IMR-90 (cell line): ENCODE results near the gene SIRPD. TPM values are rescaled to one million over a fixed set of nuclear protein-coding genes. Genes with fewer than 3 reads are reported as not detected.

ENCODE experiments used
- ATAC-seq: fragments of 200-7000 bp; cut with Tn5 transposase; 2 replicates; pipeline ENCODE4 v1.9.1; 2020; ENCODE audit warnings: low read depth, mild to moderate bottlenecking, moderate library complexity
- BruUV-seq: library from RNA; stranded (reverse); fragments of 400-500 nt; replicated peaks from 2 replicates; lab custom pipeline; 2021; lab: Mats Ljungman, UMichigan
- CTCF ChIA-PET: fragments of 300-600 bp; formaldehyde crosslinking; extraction: SDS; loops from one replicate; lab custom pipeline; 2021; ENCODE audit warnings: antibody characterized with exemption; lab: Yijun Ruan, JAX
- POLR2A ChIA-PET: fragments of 300-600 bp; sonication (Branson Sonifier 250); formaldehyde crosslinking; loops from one replicate; lab custom pipeline; 2022; ENCODE audit warnings: antibody characterized with exemption; ENCODE audit not compliant: unreplicated experiment; lab: Charles Lee
- DNase-seq: peaks from one replicate; pipeline ENCODE4 v3.0.0; 2013
- H2AFZ ChIP-seq: replicated peaks from 2 replicates; pipeline ENCODE3; 2013; ENCODE audit warnings: low read length, mild to moderate bottlenecking; ENCODE audit not compliant: poor library complexity
- H2AK5ac ChIP-seq: 2 replicates; pipeline ENCODE4 v1.6.1; 2013; ENCODE audit warnings: low read depth, low read length, inconsistent platforms
- H2AK9ac ChIP-seq: replicated peaks from 2 replicates; pipeline ENCODE3; 2013; ENCODE audit warnings: mild to moderate bottlenecking, low read depth, low read length, moderate library complexity; ENCODE audit not compliant: poor library complexity
- H2BK120ac ChIP-seq: 2 replicates; pipeline ENCODE4 v1.6.1; 2013; ENCODE audit warnings: low read depth, low read length, inconsistent platforms
- H2BK15ac ChIP-seq: 3 replicates; pipeline ENCODE4 v1.6.1; 2013; ENCODE audit warnings: low read depth, low read length, inconsistent platforms
- H2BK20ac ChIP-seq: 2 replicates; pipeline ENCODE4 v1.6.1; 2013; ENCODE audit warnings: low read depth, mild to moderate bottlenecking, inconsistent platforms, low read length, moderate library complexity
- H2BK5ac ChIP-seq: 2 replicates; pipeline ENCODE4 v1.6.1; 2013; ENCODE audit warnings: mild to moderate bottlenecking, low read depth, low read length, inconsistent platforms; ENCODE audit not compliant: poor library complexity, severe bottlenecking
- H3K14ac ChIP-seq: replicated peaks from 2 replicates; pipeline ENCODE4 v1.6.1; 2013; ENCODE audit warnings: low read depth, low read length, inconsistent platforms
- H3K18ac ChIP-seq: 2 replicates; pipeline ENCODE4 v1.6.1; 2013; ENCODE audit warnings: low read depth, low read length, control low read depth
- H3K23ac ChIP-seq: 2 replicates; pipeline ENCODE4 v1.6.1; 2013; ENCODE audit warnings: low read depth, low read length, inconsistent platforms
- H3K27ac ChIP-seq: 2 replicates; pipeline ENCODE4 v1.5.1; 2013; ENCODE audit warnings: mild to moderate bottlenecking, control low read depth, low read length; ENCODE audit not compliant: insufficient read depth
- H3K27me3 ChIP-seq: 2 replicates; pipeline ENCODE4 v1.6.1; 2013; ENCODE audit warnings: low read length; ENCODE audit not compliant: control insufficient read depth, insufficient read depth
- H3K36me3 ChIP-seq: 2 replicates; pipeline ENCODE4 v1.6.1; 2013; ENCODE audit warnings: low read length, mixed read lengths; ENCODE audit not compliant: control insufficient read depth, insufficient read depth
- H3K4ac ChIP-seq: 2 replicates; pipeline ENCODE4 v1.6.1; 2013; ENCODE audit warnings: low read depth, low read length, inconsistent platforms
- H3K4me1 ChIP-seq: 2 replicates; pipeline ENCODE4 v1.6.1; 2013; ENCODE audit warnings: low read length, mixed read lengths; ENCODE audit not compliant: control insufficient read depth, insufficient read depth
- H3K4me2 ChIP-seq: 2 replicates; pipeline ENCODE4 v1.6.1; 2013; ENCODE audit warnings: low read depth, mild to moderate bottlenecking, control low read depth, low read length, moderate library complexity
- H3K4me3 ChIP-seq: 2 replicates; pipeline ENCODE4 v1.5.1; 2013; ENCODE audit warnings: low read depth, mild to moderate bottlenecking, control low read depth, low read length, moderate library complexity; ENCODE audit not compliant: insufficient read depth
- H3K56ac ChIP-seq: 2 replicates; pipeline ENCODE4 v1.6.1; 2013; ENCODE audit warnings: low read length, inconsistent platforms; ENCODE audit not compliant: insufficient read depth; ENCODE audit errors: extremely low read depth
- H3K79me1 ChIP-seq, 2 experiments: 2 replicates each; pipeline ENCODE4 v1.6.1; 2013; ENCODE audit warnings: low read length in 2 of 2, inconsistent platforms in 1 of 2, low read depth in 1 of 2
- H3K9ac ChIP-seq: 2 replicates; pipeline ENCODE4 v1.6.1; 2013; ENCODE audit warnings: low read depth, low read length, control low read depth
- H3K9me1 ChIP-seq: 2 replicates; pipeline ENCODE4 v1.6.1; 2013; ENCODE audit warnings: low read length, inconsistent platforms; ENCODE audit not compliant: insufficient read depth
- H3K9me3 ChIP-seq: 2 replicates; pipeline ENCODE4 v1.6.1; 2013; ENCODE audit warnings: low read length; ENCODE audit not compliant: control insufficient read depth, insufficient read depth
- H4K20me1 ChIP-seq: 2 replicates; pipeline ENCODE4 v1.6.1; 2013; ENCODE audit warnings: low read length, inconsistent platforms; ENCODE audit not compliant: insufficient read depth
- H4K5ac ChIP-seq: 2 replicates; pipeline ENCODE4 v1.6.1; 2013; ENCODE audit warnings: mild to moderate bottlenecking, low read depth, low read length, control low read depth
- H4K8ac ChIP-seq, 2 experiments: 2 replicates each; pipeline ENCODE4 v1.6.1; 2013; ENCODE audit warnings: low read depth in 2 of 2, low read length in 2 of 2, control low read depth in 1 of 2, inconsistent platforms in 1 of 2
- H4K91ac ChIP-seq: 2 replicates; pipeline ENCODE4 v1.6.1; 2013; ENCODE audit warnings: low read depth, low read length, inconsistent platforms; ENCODE audit not compliant: insufficient read depth
- SMC3 ChIP-seq: fragments of 150-350 bp; IDR thresholded peaks from 2 replicates; pipeline ENCODE4 v1.6.1; 2016; ENCODE audit warnings: low read depth, mild to moderate bottlenecking, antibody characterized with exemption, low read length, moderate library complexity
- WGBS, 2 experiments: methylation state at CpG; one replicate each; pipeline versions ENCODE4 v1.1.5 to v1.1.7; 2013; ENCODE audit warnings: missing lambda C conversion rate in 2 of 2; ENCODE audit not compliant: insufficient read length in 1 of 2; ENCODE audit errors: extremely low coverage in 2 of 2; 5-methylcytosine and 5-hydroxymethylcytosine counted together
- dilution Hi-C: fragments of 300-500 bp; cut with HindIII; formaldehyde crosslinking; loops from one replicate; pipeline ENCODE4 v1.14.3; 2018; ENCODE audit warnings: low sequenced_read_pairs; ENCODE audit not compliant: unreplicated experiment
- in situ Hi-C: fragments of 300-500 bp; cut with MboI; formaldehyde crosslinking; loops from 3 replicates; pipeline ENCODE4 v1.14.3; 2019; ENCODE audit warnings: low sequenced_read_pairs, inconsistent platforms, mixed read lengths
- intact Hi-C: fragments of 100-400 bp; cut with micrococcal nuclease; formaldehyde crosslinking; loops from 2 replicates; pipeline ENCODE4 v1.10.0; 2022
- polyA plus RNA-seq, 3 experiments: library from polyadenylated mRNA; depleted of rRNA; stranded (reverse); fragments of >200 nt; gene quantifications; 2 replicates each; pipeline ENCODE4 v1.2.3, GENCODE V29; 2012; ENCODE audit warnings: low replicate concordance in 1 of 3
- total RNA-seq: library from RNA; depleted of rRNA; stranded (reverse); fragments of >200 nt; gene quantifications from 2 replicates; pipeline ENCODE4 v1.2.3, GENCODE V29; 2012

The SIRPD gene
- total and polyA plus RNA-seq, 2 of the 4 experiments (the other 2 are of a cell fraction), result not detected

DNA sequence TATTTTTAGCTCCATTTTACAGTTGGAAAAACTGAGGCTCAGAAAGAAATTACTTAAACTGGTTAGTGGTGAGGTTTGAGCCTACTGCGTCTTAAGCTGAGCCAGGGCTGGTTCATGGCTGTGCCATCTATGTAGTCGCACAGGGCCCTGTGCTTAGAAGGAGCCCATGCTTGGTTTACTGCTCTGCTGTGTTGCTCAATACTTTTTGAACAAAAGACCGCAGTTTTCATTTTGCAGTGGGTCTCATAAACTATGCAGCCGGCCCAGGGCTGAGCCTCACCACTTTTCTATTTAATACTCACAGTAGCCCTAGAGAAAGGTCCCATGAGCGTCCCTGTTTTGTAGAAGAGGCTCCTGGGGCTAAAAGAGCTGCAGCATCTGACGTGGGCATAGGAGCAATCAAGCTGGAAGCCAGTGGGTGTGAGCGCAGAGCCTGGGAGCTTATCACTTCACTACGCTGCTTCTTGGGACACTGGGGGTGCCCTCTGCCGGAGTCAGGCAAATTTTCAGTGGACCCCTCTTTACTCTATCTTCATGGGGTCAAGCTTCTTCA lies 66.8 kb downstream of the SIRPD start:
- POLR2A ChIA-PET, result no interaction called here

More for the DNA sequence above, 66.8 kb downstream of the SIRPD start:
- no peak for ATAC-seq
- Histone ChIP-seq H3K27ac (no peak overlapping the region), H3K9me1 (no peaks in the 10 kb centered on the region), H4K5ac (no peak overlapping the region), H4K8ac (no peak overlapping the region), H2BK120ac (no peak overlapping the region), H3K9ac (no peak overlapping the region), H2AFZ (no peak overlapping the region), H3K27me3 (peaks cover 30% of the 10 kb centered on the region), H4K20me1 (no peaks in the 10 kb centered on the region), H3K14ac (no peak overlapping the region), H3K23ac (no peak overlapping the region), H3K9me3 (0 out of 2 replicates have a peak, but pooled peaks cover 3% of the 10 kb centered on the region), H3K4me2 (no peak overlapping the region), H2AK9ac (no peak overlapping the region), H3K4me1 (no peaks in the 10 kb centered on the region), H2BK20ac (no peak overlapping the region), H3K56ac (no peak overlapping the region), H3K79me1 (no peaks in the 10 kb centered on the region), H3K4ac (no peak overlapping the region), H2BK5ac (no peak overlapping the region), H3K18ac (no peak overlapping the region), H3K4me3 (no peak overlapping the region), H2AK5ac (no peak overlapping the region), H2BK15ac (no peak overlapping the region), H3K36me3 (no peaks in the 10 kb centered on the region), H4K91ac (no peak overlapping the region)
- intact Hi-C loops (no loop called here), in situ Hi-C loops (no loop called here), dilution Hi-C loops (no loop called here)
- 50% methylated on average over 5 of the region's 9 CpGs; no CpG with 5 or more reads in 1 of the 2 experiments for WGBS, 2 experiments
- no TSS peak for BruUV-seq
- DNase-seq, result no peak
- CTCF ChIA-PET, result interaction anchor here (1.5 kb wide), 1 partner anchor 24 kb away, joined by 4 read pairs; the partner anchor contains the start of gene NSFL1C
- no peak for TF ChIP-seq SMC3
